B cell (primary cell): ENCODE data around the gene SRRD. TPM values are rescaled to one million over a fixed set of nuclear protein-coding genes. Genes with fewer than 3 reads are reported as not detected.

Experiments used
- ATAC-seq: fragments of 200-7000 bp; cut with Tn5 transposase; one replicate; pipeline ENCODE4 v1.10.0; 2021; ENCODE audit warnings: low read depth, mild to moderate bottlenecking, moderate number of reproducible peaks, moderate library complexity
- CTCF ChIA-PET: fragments of 350-600 bp; sonication (Branson Sonifier 250); formaldehyde crosslinking; loops from one replicate; lab custom pipeline; 2021; ENCODE audit warnings: antibody characterized with exemption, inconsistent platforms; lab: Charles Lee
- POLR2A ChIA-PET: fragments of 350-600 bp; sonication (Branson Sonifier 250); formaldehyde crosslinking; loops from one replicate; lab custom pipeline; 2021; ENCODE audit warnings: antibody characterized with exemption; lab: Charles Lee
- DNase-seq: peaks from one replicate; pipeline ENCODE4 v3.0.0; 2013
- H2AFZ ChIP-seq: 2 replicates; pipeline ENCODE4 v1.6.1; 2012; ENCODE audit warnings: mild to moderate bottlenecking, low read depth, low read length; ENCODE audit not compliant: insufficient read depth, poor library complexity, severe bottlenecking
- H3K27ac ChIP-seq, 2 donors: 1 replicate in 1 of 2; 2 replicates in 1 of 2; pipeline ENCODE4 v1.5.1; 2012 to 2013; ENCODE audit warnings: low read length in 2 of 2, mild to moderate bottlenecking in 2 of 2, moderate library complexity in 1 of 2
- H3K27me3 ChIP-seq, 4 experiments: fragments of 200-600 bp in 1 of 4; sonication (generic) in 1 of 4; replicated peaks in 1 of 4; 1 replicate in 2 of 4; 2 replicates in 2 of 4; pipeline versions ENCODE4 v1.6.1 to v1.7.0; 2013 to 2016; ENCODE audit warnings: low read length in 3 of 4, mild to moderate bottlenecking in 2 of 4, mixed read lengths in 1 of 4, moderate library complexity in 1 of 4; ENCODE audit not compliant: insufficient read depth in 4 of 4, control insufficient read depth in 3 of 4; ENCODE audit errors: control extremely low read depth in 1 of 4
- H3K36me3 ChIP-seq, 2 experiments: replicated peaks in 1 of 2; 1 replicate in 1 of 2; 2 replicates in 1 of 2; pipeline versions ENCODE4 v1.6.1 to v1.7.1; 2013; ENCODE audit warnings: low read length in 1 of 2; ENCODE audit not compliant: insufficient read depth in 2 of 2, control insufficient read depth in 1 of 2; ENCODE audit errors: control extremely low read depth in 1 of 2, extremely low read depth in 1 of 2
- H3K4me1 ChIP-seq, 2 donors: fragments of 200-600 bp in 1 of 2; sonication (generic) in 1 of 2; 1 replicate in 1 of 2; 2 replicates in 1 of 2; pipeline versions ENCODE4 v1.5.1 to v1.6.1; 2013 to 2017; ENCODE audit warnings: low read length in 2 of 2; ENCODE audit not compliant: control insufficient read depth in 2 of 2, insufficient read depth in 2 of 2
- H3K4me2 ChIP-seq: replicated peaks from 2 replicates; pipeline ENCODE3; 2012; ENCODE audit warnings: mild to moderate bottlenecking, low read depth, low read length; ENCODE audit not compliant: poor library complexity, severe bottlenecking
- H3K4me3 ChIP-seq, 5 experiments: fragments of 200-600 bp in 1 of 5; sonication (generic) in 1 of 5; 1 replicate in 3 of 5; 2 replicates in 2 of 5; pipeline versions ENCODE4 v1.5.1 to v1.7.0; 2011 to 2016; ENCODE audit warnings: low read length in 4 of 5, mild to moderate bottlenecking in 4 of 5, low read depth in 2 of 5, control low read depth in 1 of 5, moderate library complexity in 1 of 5; ENCODE audit not compliant: insufficient read depth in 1 of 5; ENCODE audit errors: control extremely low read depth in 1 of 5, extremely low read depth in 1 of 5
- H3K79me2 ChIP-seq: fragments of 200-600 bp; sonication (generic); one replicate; pipeline ENCODE4 v1.6.0; 2016; ENCODE audit warnings: low read length; ENCODE audit not compliant: control insufficient read depth, insufficient read depth
- H3K9ac ChIP-seq: fragments of 200-600 bp; sonication (generic); 2 replicates; pipeline ENCODE4 v1.6.1; 2017; ENCODE audit warnings: mild to moderate bottlenecking, low read length, moderate library complexity
- H3K9me3 ChIP-seq, 3 donors: one replicate each; pipeline versions ENCODE4 v1.6.1 to v1.7.1; 2013; ENCODE audit warnings: low read length in 2 of 3; ENCODE audit not compliant: control insufficient read depth in 2 of 3, insufficient read depth in 1 of 3; ENCODE audit errors: control extremely low read depth in 1 of 3
- H4K20me1 ChIP-seq: 2 replicates; pipeline ENCODE4 v1.6.0; 2012; ENCODE audit warnings: mild to moderate bottlenecking, low read length; ENCODE audit not compliant: insufficient read depth, control insufficient read depth, poor library complexity, severe bottlenecking
- H3K27ac Mint-ChIP-seq: one replicate; pipeline ENCODE4 v1.8.0; 2021; ENCODE audit warnings: mixed read lengths
- H3K27me3 Mint-ChIP-seq: one replicate; pipeline ENCODE4 v1.8.0; 2021; ENCODE audit warnings: mixed read lengths
- H3K4me1 Mint-ChIP-seq: one replicate; pipeline ENCODE4 v1.8.0; 2021; ENCODE audit warnings: mixed read lengths
- H3K4me3 Mint-ChIP-seq: one replicate; pipeline ENCODE4 v1.8.0; 2021; ENCODE audit warnings: mixed read lengths
- H3K9me3 Mint-ChIP-seq: one replicate; pipeline ENCODE4 v1.8.0; 2022; ENCODE audit warnings: mixed read lengths; ENCODE audit not compliant: insufficient read depth
- CTCF ChIP-seq: fragments of 200-600 bp; IDR thresholded peaks from one replicate; pipeline ENCODE4 v1.8.0; 2022; ENCODE audit warnings: antibody characterized with exemption, mild to moderate bottlenecking
- EZH2 ChIP-seq: IDR thresholded peaks from 2 replicates; pipeline ENCODE4 v1.6.1; 2012; ENCODE audit warnings: borderline replicate concordance, low read depth, mild to moderate bottlenecking, moderate library complexity, low read length; ENCODE audit not compliant: insufficient read depth, poor library complexity, severe bottlenecking
- WGBS: methylation state at CpG from one replicate; pipeline ENCODE4 v1.1.5; 2013; ENCODE audit warnings: missing lambda C conversion rate; ENCODE audit not compliant: insufficient coverage; 5-methylcytosine and 5-hydroxymethylcytosine counted together
- intact Hi-C: fragments of 100-400 bp; cut with micrococcal nuclease; formaldehyde crosslinking; loops from one replicate; pipeline ENCODE4 v1.10.0; 2022
- polyA plus RNA-seq: library from polyadenylated mRNA; depleted of rRNA; stranded (reverse); fragments of >200 nt; gene quantifications from 2 replicates; pipeline ENCODE4 v1.2.3, GENCODE V29; 2012
- total RNA-seq, 2 donors: library from RNA; stranded (reverse); fragments of 120-200 nt in 1 of 2; gene quantifications; 1 replicate in 1 of 2; 2 replicates in 1 of 2; pipeline versions ENCODE4 v1.2.3 to v1.2.4, GENCODE V29; 2013 to 2022

Gene SRRD
- total and polyA plus RNA-seq, 2 donors (not counting 1 experiment from before 2014, with no cell fraction given), result 7.8 to 19.2 TPM

DNA sequence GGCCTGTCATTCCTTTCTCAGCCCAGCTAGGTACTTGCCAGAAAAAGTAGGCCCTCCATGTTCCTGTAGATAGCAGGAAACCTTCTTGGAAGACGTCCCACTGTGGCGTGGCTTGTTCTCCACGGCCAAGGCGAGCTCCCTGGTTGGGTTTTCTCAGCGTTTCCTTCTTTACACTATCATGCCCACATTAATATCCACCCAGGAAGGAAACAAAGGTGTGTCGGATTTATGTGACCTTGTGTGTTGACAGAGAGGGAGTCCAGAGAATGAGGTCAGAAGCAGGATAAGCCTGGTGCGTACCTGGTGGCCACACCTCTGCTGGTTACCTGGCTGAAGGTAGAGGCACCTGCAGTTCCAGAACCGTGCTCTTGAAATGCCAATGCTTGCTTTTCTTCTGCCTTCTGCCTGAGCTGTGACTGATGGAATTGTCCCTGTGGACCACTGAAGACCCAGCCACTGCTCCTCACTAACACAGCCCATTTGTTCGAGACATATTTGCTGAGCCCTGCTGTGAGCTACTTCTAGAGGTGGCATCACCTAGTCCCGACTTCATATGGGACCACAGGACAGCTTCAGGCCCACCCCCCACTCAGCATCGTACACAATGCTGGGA is 46.7 kb upstream of the SRRD start:
- no peak overlapping the region for H3K4me3 Mint-ChIP-seq
- Histone ChIP-seq H3K4me3 (no peak overlapping the region), H3K4me1 (peaks cover 13 to 17% of the 10 kb centered on the region in 2 donors), H3K4me2 (no peak overlapping the region), H4K20me1 (peaks cover 22% of the 10 kb centered on the region), H3K9ac (no peak overlapping the region), H3K27me3 (no peaks in the 10 kb centered on the region), H2AFZ (no peak overlapping the region), H3K27ac (no peak overlapping the region), H3K9me3 (peaks cover 0 to 3% (median 0%) of the 10 kb centered on the region in 3 donors), H3K36me3 (peaks cover 11 to 42% of the 10 kb centered on the region in 2 experiments), H3K79me2 (peaks cover 86% of the 10 kb centered on the region)
- POLR2A ChIA-PET, result interaction anchor here (1.2 kb wide), 1 partner anchor 12 kb away, joined by 3 read pairs; no protein-coding TSS in a partner anchor
- ATAC-seq (no peak), DNase-seq (no peak)
- 92% methylated on average over 7 of the region's 11 CpGs for WGBS
- peaks cover 39% of the 10 kb centered on the region for H3K4me1 Mint-ChIP-seq
- no peak for TF ChIP-seq CTCF
- TF ChIP-seq EZH2, result no peak
- intact Hi-C loops, result no loop called here
- CTCF ChIA-PET, result interaction anchor here (1.4 to 1.7 kb wide), 3 partner anchors 24 to 42 kb away, joined by 3 to 7 read pairs (median 5); no protein-coding TSS in a partner anchor
- H3K9me3 Mint-ChIP-seq, result no peaks in the 10 kb centered on the region
- H3K27ac Mint-ChIP-seq, result no peak overlapping the region
- H3K27me3 Mint-ChIP-seq, result no peaks in the 10 kb centered on the region
